Astrocyte (in vitro differentiated cells and primary cell): ENCODE results near the gene NES. TPM values are rescaled to one million over a fixed set of nuclear protein-coding genes. Genes with fewer than 3 reads are reported as not detected.

Source experiments
- DNase-seq: peaks from one replicate; pipeline ENCODE4 v3.0.0-alpha.2; 2010; ENCODE audit warnings: low read depth
- FAIRE-seq: peaks from 2 replicates; lab custom pipeline; 2011; peaks lifted over from hg19 to GRCh38; lab: Jason Lieb, UNC
- H2AFZ ChIP-seq: 2 replicates; pipeline ENCODE4 v1.6.0; 2012; ENCODE audit warnings: low read depth, low read length, inconsistent platforms
- H3K27ac ChIP-seq: 2 replicates; pipeline ENCODE4 v1.5.1; 2011; ENCODE audit warnings: low read depth, low read length, inconsistent platforms
- H3K27me3 ChIP-seq: 2 replicates; pipeline ENCODE4 v1.6.0; 2011; ENCODE audit warnings: low read length, inconsistent platforms; ENCODE audit not compliant: insufficient read depth
- H3K36me3 ChIP-seq: 2 replicates; pipeline ENCODE4 v1.5.1; 2011; ENCODE audit warnings: low read length, inconsistent platforms; ENCODE audit not compliant: insufficient read depth
- H3K4me1 ChIP-seq: 2 replicates; pipeline ENCODE4 v1.5.1; 2011; ENCODE audit warnings: low read length, inconsistent platforms; ENCODE audit not compliant: insufficient read depth
- H3K4me2 ChIP-seq: 2 replicates; pipeline ENCODE4 v1.6.0; 2012; ENCODE audit warnings: low read length, inconsistent platforms
- H3K4me3 ChIP-seq: 2 replicates; pipeline ENCODE4 v1.5.1; 2011; ENCODE audit warnings: low read depth, mild to moderate bottlenecking, low read length, inconsistent platforms; ENCODE audit not compliant: insufficient read depth
- H3K79me2 ChIP-seq: 2 replicates; pipeline ENCODE4 v1.6.0; 2012; ENCODE audit warnings: mild to moderate bottlenecking, low read length, inconsistent platforms; ENCODE audit not compliant: insufficient read depth
- H3K9ac ChIP-seq: 2 replicates; pipeline ENCODE4 v1.6.0; 2012; ENCODE audit warnings: mild to moderate bottlenecking, low read length, inconsistent platforms
- H3K9me3 ChIP-seq: 2 replicates; pipeline ENCODE4 v1.5.1; 2012; ENCODE audit warnings: low read depth, mild to moderate bottlenecking, low read length, inconsistent platforms; ENCODE audit not compliant: insufficient read depth
- H4K20me1 ChIP-seq: 2 replicates; pipeline ENCODE4 v1.6.0; 2012; ENCODE audit warnings: low read length, inconsistent platforms; ENCODE audit not compliant: insufficient read depth
- H3K27ac Mint-ChIP-seq: one replicate; pipeline ENCODE4 v1.8.0; 2021; ENCODE audit warnings: mild to moderate bottlenecking, mixed read lengths; ENCODE audit not compliant: unreplicated experiment
- H3K27me3 Mint-ChIP-seq: one replicate; pipeline ENCODE4 v1.8.0; 2021; ENCODE audit warnings: low read depth, mixed read lengths; ENCODE audit not compliant: unreplicated experiment
- H3K36me3 Mint-ChIP-seq: one replicate; pipeline ENCODE4 v1.8.0; 2021; ENCODE audit warnings: low read depth, mixed read lengths; ENCODE audit not compliant: unreplicated experiment
- H3K4me1 Mint-ChIP-seq: one replicate; pipeline ENCODE4 v1.8.0; 2021; ENCODE audit warnings: low read depth, mixed read lengths; ENCODE audit not compliant: unreplicated experiment
- H3K4me3 Mint-ChIP-seq: one replicate; pipeline ENCODE4 v1.8.0; 2021; ENCODE audit warnings: mild to moderate bottlenecking, moderate library complexity, mixed read lengths; ENCODE audit not compliant: unreplicated experiment
- H3K9me3 Mint-ChIP-seq: one replicate; pipeline ENCODE4 v1.8.0; 2021; ENCODE audit warnings: mild to moderate bottlenecking, mixed read lengths; ENCODE audit not compliant: unreplicated experiment
- CTCF ChIP-seq: IDR thresholded peaks from 2 replicates; pipeline ENCODE4 v1.5.1; 2011; ENCODE audit warnings: low read depth, mild to moderate bottlenecking, inconsistent platforms, low read length, moderate library complexity; ENCODE audit not compliant: insufficient read depth
- EZH2 ChIP-seq: IDR thresholded peaks from 2 replicates; pipeline ENCODE4 v1.6.1; 2012; ENCODE audit warnings: mild to moderate bottlenecking, low read length, inconsistent platforms; ENCODE audit not compliant: insufficient read depth
- total RNA-seq: library from RNA; stranded (reverse); gene quantifications from 2 replicates; pipeline ENCODE4 v1.2.1, GENCODE V29; 2021

Gene NES
- total RNA-seq, 1 donor from 2014 or later, result 310 TPM

- Histone ChIP-seq H3K9ac (no peak overlapping the region), H3K36me3 (no peaks in the 10 kb centered on the region), H3K79me2 (peaks cover 14% of the 10 kb centered on the region), H3K4me3 (no peak overlapping the region), H4K20me1 (no peaks in the 10 kb centered on the region), H3K4me1 (peaks cover 16% of the 10 kb centered on the region), H3K9me3 (no peaks in the 10 kb centered on the region), H3K27ac (no peak overlapping the region), H2AFZ (no peak overlapping the region), H3K27me3 (peaks cover 5% of the 10 kb centered on the region), H3K4me2 (no peak overlapping the region)
- no peaks in the 10 kb centered on the region for H3K9me3 Mint-ChIP-seq
- H3K27ac Mint-ChIP-seq, result no peak overlapping the region
- H3K27me3 Mint-ChIP-seq, result peaks cover 30% of the 10 kb centered on the region
- H3K4me1 Mint-ChIP-seq, result peaks cover 6% of the 10 kb centered on the region
- no peak for DNase-seq
- no peak for TF ChIP-seq CTCF
- TF ChIP-seq EZH2, result no peak
- no peaks in the 10 kb centered on the region for H3K36me3 Mint-ChIP-seq
- H3K4me3 Mint-ChIP-seq, result no peak overlapping the region
- no peak for FAIRE-seq
These were observed 4.2 kb upstream of the NES start for GRCh38 chr1:156681196-156681960.

DNA sequence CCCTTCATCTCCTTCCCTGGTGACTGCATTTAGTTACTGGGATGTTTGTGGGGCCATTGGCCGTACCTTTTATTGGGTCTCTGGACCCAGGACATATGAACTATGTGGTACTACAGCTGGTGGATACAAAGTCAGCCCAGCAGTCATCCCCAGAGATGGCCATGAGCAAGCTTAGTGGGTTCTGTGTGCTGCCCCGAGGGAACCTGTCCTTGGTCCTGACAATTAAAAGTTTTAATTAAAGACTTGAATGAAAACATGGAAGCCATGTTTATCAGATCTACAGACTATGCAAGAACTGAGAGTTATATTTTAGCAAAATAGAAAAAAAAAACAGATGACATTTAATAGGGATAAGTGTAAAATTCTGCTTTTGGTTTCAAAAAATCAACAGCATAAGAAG lies 2.8 kb upstream of the NES start:
- DNase-seq, result no peak
- Mint-ChIP-seq H3K27me3 (peaks cover 30% of the 10 kb centered on the region), H3K4me1 (peaks cover 9% of the 10 kb centered on the region)

More for the DNA sequence above, 2.8 kb upstream of the NES start:
- Mint-ChIP-seq H3K36me3 (no peaks in the 10 kb centered on the region), H3K9me3 (no peaks in the 10 kb centered on the region), H3K4me3 (no peak overlapping the region), H3K27ac (no peak overlapping the region)
- Histone ChIP-seq H2AFZ (no peak overlapping the region), H4K20me1 (peaks cover 9% of the 10 kb centered on the region), H3K9ac (no peak overlapping the region), H3K79me2 (peaks cover 27% of the 10 kb centered on the region), H3K36me3 (no peaks in the 10 kb centered on the region), H3K9me3 (no peaks in the 10 kb centered on the region), H3K4me2 (no peak overlapping the region), H3K27ac (no peak overlapping the region), H3K4me1 (peaks cover 29% of the 10 kb centered on the region), H3K27me3 (peaks cover 5% of the 10 kb centered on the region), H3K4me3 (no peak overlapping the region)
- FAIRE-seq, result no peak
- TF ChIP-seq CTCF, result no peak
- no peak for TF ChIP-seq EZH2
